OCI-LY1 (cell line): ENCODE measurements around the gene LRRC8E.

ENCODE experiments used
- H2AFZ ChIP-seq: fragments of 200-600 bp; sonication (generic), shearing (Covaris generic); 2 replicates; pipeline ENCODE4 v1.6.0; 2014; ENCODE audit warnings: antibody characterized with exemption, mild to moderate bottlenecking, low read length
- H3F3A ChIP-seq: fragments of 200-600 bp; sonication (generic), shearing (Covaris generic); 2 replicates; pipeline ENCODE4 v1.6.0; 2014; ENCODE audit warnings: mild to moderate bottlenecking, antibody characterized with exemption, low read length, moderate library complexity; ENCODE audit not compliant: insufficient read depth
- H3K27ac ChIP-seq: fragments of 200-600 bp; sonication (generic); 2 replicates; pipeline ENCODE4 v1.5.1; 2014; ENCODE audit warnings: low read length, mixed run types, mild to moderate bottlenecking, low read depth; ENCODE audit not compliant: poor library complexity, severe bottlenecking
- H3K27me3 ChIP-seq: fragments of 200-600 bp; sonication (generic); 2 replicates; pipeline ENCODE4 v1.6.0; 2014; ENCODE audit warnings: antibody characterized with exemption, mild to moderate bottlenecking, low read length, moderate library complexity; ENCODE audit not compliant: insufficient read depth
- H3K36me3 ChIP-seq: fragments of 200-600 bp; sonication (generic); 2 replicates; pipeline ENCODE4 v1.6.1; 2014; ENCODE audit warnings: mild to moderate bottlenecking, antibody characterized with exemption, low read length, moderate library complexity, mixed read lengths; ENCODE audit not compliant: insufficient read depth
- H3K4me1 ChIP-seq: fragments of 200-600 bp; sonication (generic); 2 replicates; pipeline ENCODE4 v1.5.1; 2014; ENCODE audit warnings: mild to moderate bottlenecking, low read length, moderate library complexity; ENCODE audit not compliant: insufficient read depth, severe bottlenecking
- H3K4me2 ChIP-seq: fragments of 200-600 bp; sonication (generic), shearing (Covaris generic); 2 replicates; pipeline ENCODE4 v1.6.1; 2014; ENCODE audit warnings: low read length
- H3K4me3 ChIP-seq: fragments of 200-600 bp; sonication (generic); 2 replicates; pipeline ENCODE4 v1.5.1; 2014; ENCODE audit warnings: low read length, low read depth, mild to moderate bottlenecking, mixed read lengths; ENCODE audit not compliant: poor library complexity, severe bottlenecking
- H3K79me2 ChIP-seq: fragments of 200-600 bp; shearing (Covaris generic); 2 replicates; pipeline ENCODE4 v1.6.1; 2016; ENCODE audit warnings: mixed run types, low read length, mixed read lengths; ENCODE audit not compliant: insufficient read depth
- H3K9ac ChIP-seq: fragments of 200-600 bp; sonication (generic), shearing (Covaris generic); 2 replicates; pipeline ENCODE4 v1.6.1; 2014; ENCODE audit warnings: mild to moderate bottlenecking, low read length, mixed read lengths
- H3K9me2 ChIP-seq: fragments of 200-600 bp; sonication (generic), shearing (Covaris generic); 2 replicates; pipeline ENCODE4 v1.6.1; 2014; ENCODE audit warnings: low read depth, mild to moderate bottlenecking, low read length, mixed read lengths
- H3K9me3 ChIP-seq: fragments of 200-600 bp; shearing (Covaris generic); 2 replicates; pipeline ENCODE4 v1.6.1; 2014; ENCODE audit warnings: low read length, mixed read lengths
- H4K20me1 ChIP-seq: fragments of 200-600 bp; sonication (generic), shearing (Covaris generic); 2 replicates; pipeline ENCODE4 v1.6.0; 2016; ENCODE audit warnings: mild to moderate bottlenecking, low read length; ENCODE audit not compliant: insufficient read depth
- EZH2 ChIP-seq: fragments of 200-600 bp; sonication (generic), shearing (Covaris generic); IDR thresholded peaks from 2 replicates; pipeline ENCODE4 v1.8.0; 2017; ENCODE audit warnings: borderline replicate concordance, mixed run types, mild to moderate bottlenecking, antibody characterized with exemption, low read length, moderate library complexity, mixed read lengths
- TF ChIP-seq, protein P1 (sequence below): fragments of 200-600 bp; sonication (generic), shearing (Covaris generic); IDR thresholded peaks from 2 replicates; pipeline ENCODE4 v1.5.1; 2017; ENCODE audit warnings: mild to moderate bottlenecking, antibody characterized with exemption, low read length, moderate library complexity, mixed read lengths

Gene LRRC8E

DNA sequence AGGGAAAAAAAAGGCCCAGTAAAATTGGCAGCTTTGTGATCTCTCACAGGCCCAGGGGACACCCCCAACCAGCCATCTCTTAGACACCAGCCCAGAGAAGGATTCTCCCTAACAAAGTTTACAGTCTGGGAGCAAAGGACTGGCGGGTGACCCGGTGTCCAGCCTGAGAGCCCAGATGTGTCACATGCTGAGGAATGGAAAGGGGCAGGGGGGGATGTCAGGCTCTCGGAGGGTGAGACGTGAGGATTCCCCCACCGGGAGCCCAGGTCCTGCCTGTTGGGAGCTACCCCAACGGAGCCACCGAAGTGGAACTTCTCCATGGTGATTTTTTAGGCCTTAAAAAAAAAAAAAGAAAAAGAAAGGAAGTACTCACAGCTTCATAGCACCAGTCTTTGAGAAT, 42.5 kb downstream of the LRRC8E start:
- Histone ChIP-seq H3K79me2 (no peaks in the 10 kb centered on the region), H2AFZ (no peak overlapping the region), H3K9ac (no peak overlapping the region), H3K27me3 (no peaks in the 10 kb centered on the region), H3K9me2 (no peaks in the 10 kb centered on the region), H3K36me3 (peaks cover 59% of the 10 kb centered on the region), H4K20me1 (no peaks in the 10 kb centered on the region), H3K4me2 (no peak overlapping the region), H3K4me3 (no peak overlapping the region), H3K9me3 (no peaks in the 10 kb centered on the region), H3K4me1 (peaks cover 6% of the 10 kb centered on the region), H3F3A (no peaks in the 10 kb centered on the region), H3K27ac (no peak overlapping the region)
- TF ChIP-seq EZH2 = no peak
- TF ChIP-seq, protein P1, sequence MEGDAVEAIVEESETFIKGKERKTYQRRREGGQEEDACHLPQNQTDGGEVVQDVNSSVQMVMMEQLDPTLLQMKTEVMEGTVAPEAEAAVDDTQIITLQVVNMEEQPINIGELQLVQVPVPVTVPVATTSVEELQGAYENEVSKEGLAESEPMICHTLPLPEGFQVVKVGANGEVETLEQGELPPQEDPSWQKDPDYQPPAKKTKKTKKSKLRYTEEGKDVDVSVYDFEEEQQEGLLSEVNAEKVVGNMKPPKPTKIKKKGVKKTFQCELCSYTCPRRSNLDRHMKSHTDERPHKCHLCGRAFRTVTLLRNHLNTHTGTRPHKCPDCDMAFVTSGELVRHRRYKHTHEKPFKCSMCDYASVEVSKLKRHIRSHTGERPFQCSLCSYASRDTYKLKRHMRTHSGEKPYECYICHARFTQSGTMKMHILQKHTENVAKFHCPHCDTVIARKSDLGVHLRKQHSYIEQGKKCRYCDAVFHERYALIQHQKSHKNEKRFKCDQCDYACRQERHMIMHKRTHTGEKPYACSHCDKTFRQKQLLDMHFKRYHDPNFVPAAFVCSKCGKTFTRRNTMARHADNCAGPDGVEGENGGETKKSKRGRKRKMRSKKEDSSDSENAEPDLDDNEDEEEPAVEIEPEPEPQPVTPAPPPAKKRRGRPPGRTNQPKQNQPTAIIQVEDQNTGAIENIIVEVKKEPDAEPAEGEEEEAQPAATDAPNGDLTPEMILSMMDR = no peak

DNA sequence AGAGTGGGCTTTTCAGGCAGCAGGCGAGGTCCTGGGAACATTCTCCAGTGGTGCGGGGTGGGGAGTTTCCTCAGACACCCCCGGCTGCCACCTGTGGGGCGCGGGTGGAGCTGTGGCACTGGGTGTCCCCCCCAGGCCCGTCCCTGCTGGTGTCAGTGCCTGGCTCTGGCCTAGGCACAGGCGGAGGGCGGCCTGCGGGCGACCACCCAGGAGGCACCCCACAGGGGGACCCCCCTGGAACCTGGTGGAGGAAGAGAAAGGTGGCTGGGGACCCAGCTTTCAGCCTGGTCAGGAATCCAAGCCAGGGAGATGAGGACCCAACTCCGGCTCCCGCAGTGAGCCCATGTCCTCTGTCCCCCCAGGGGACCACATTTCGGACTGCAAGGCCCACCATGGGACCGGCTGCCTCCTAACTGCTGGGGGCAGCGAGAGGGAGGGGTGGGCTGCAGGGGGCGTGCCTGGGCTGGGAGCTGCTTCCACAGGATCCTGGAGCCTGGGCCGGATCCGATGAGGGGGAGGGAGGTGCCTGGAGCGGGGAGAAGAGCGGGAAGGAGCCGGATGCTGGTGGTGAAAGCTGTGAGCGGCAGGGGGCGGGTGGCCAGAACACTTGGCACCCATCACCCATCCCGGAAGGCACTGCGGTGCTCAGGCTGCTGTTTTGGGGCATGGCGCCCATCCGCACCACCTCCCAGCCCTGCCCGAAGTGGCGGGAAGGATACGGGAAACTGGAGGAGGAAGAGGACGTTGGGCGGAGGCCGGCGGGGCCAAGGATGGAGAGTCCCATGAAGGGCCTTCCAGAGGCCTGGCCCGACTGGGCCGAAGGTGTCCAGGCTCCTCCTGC, 43.1 kb downstream of the LRRC8E start:
- Histone ChIP-seq H3K36me3 (peaks cover 66% of the 10 kb centered on the region), H3K4me1 (peaks cover 2% of the 10 kb centered on the region), H4K20me1 (no peaks in the 10 kb centered on the region), H3K9ac (no peak overlapping the region), H3K9me3 (no peaks in the 10 kb centered on the region), H3K79me2 (no peaks in the 10 kb centered on the region), H3K27me3 (no peaks in the 10 kb centered on the region), H2AFZ (no peak overlapping the region), H3F3A (no peaks in the 10 kb centered on the region), H3K27ac (no peak overlapping the region), H3K9me2 (no peaks in the 10 kb centered on the region), H3K4me2 (no peak overlapping the region), H3K4me3 (no peak overlapping the region)
- TF ChIP-seq, protein P1 = no peak
- TF ChIP-seq EZH2 = no peak

DNA sequence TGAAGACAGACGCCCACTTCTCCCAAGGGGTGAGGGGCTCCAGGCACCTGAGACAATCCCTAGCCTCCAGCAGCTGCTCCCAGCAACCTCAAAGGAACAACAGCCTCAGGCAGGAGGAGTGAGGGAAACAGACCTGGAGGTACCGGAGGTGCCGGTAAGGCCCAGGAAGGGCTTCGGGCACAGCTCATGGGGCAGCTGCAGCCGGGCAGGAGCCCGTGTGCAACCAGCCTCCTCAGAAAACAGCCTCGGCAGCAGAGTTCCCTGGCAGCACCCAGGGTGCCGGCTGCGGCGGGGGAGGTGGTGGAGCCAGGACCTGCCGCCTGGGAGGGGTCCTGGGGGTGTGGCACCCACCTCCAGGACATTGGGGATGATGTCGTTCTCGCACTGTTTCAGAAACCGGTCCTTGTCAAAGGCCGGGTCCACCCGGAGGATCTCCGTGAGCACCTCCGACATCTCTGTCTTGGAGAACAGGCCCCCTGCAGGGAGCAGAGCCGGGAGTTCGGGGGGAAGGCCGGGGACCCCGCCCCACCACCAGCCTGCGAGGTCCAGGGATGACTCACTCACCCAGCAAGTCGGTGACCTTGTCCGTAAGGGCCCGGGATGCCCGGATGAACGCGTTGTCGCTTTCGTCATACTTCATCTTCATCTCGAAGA, 44.1 kb downstream of the LRRC8E start:
- Histone ChIP-seq H3K9me2 (no peaks in the 10 kb centered on the region), H4K20me1 (no peaks in the 10 kb centered on the region), H3F3A (no peaks in the 10 kb centered on the region), H3K4me3 (no peak overlapping the region), H3K27me3 (no peaks in the 10 kb centered on the region), H3K4me1 (no peaks in the 10 kb centered on the region), H3K9me3 (no peaks in the 10 kb centered on the region), H3K79me2 (no peaks in the 10 kb centered on the region), H3K9ac (no peak overlapping the region), H3K27ac (no peak overlapping the region), H3K36me3 (peaks cover 75% of the 10 kb centered on the region), H3K4me2 (no peak overlapping the region), H2AFZ (no peak overlapping the region)
- no peak for TF ChIP-seq EZH2
- TF ChIP-seq, protein P1 = no peak
